GM19455 (cell line): ENCODE results near the gene ZMAT5.

Experiments used
- ATAC-seq: cut with Tn5 transposase; IDR thresholded peaks from one replicate; pipeline ENCODE4 v1.9.1; 2021; ENCODE audit not compliant: unreplicated experiment

Gene ZMAT5

DNA sequence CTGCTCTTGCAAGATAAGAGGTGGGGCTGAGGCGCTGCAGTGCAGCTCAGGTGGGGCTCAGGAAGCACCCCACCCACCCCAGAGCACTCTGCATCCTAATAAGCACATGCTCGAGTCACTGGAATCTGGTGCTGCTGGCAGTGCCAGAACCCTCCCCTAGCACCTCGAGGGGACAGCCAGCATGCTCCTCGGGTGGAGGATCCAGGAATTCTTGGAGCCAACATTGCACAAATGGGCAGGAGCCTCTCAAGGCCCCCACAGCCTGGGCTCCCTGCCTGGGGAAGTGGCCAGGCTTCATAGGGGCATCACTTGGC lies 74.5 kb downstream of the ZMAT5 start:
- ATAC-seq, result no peak

DNA sequence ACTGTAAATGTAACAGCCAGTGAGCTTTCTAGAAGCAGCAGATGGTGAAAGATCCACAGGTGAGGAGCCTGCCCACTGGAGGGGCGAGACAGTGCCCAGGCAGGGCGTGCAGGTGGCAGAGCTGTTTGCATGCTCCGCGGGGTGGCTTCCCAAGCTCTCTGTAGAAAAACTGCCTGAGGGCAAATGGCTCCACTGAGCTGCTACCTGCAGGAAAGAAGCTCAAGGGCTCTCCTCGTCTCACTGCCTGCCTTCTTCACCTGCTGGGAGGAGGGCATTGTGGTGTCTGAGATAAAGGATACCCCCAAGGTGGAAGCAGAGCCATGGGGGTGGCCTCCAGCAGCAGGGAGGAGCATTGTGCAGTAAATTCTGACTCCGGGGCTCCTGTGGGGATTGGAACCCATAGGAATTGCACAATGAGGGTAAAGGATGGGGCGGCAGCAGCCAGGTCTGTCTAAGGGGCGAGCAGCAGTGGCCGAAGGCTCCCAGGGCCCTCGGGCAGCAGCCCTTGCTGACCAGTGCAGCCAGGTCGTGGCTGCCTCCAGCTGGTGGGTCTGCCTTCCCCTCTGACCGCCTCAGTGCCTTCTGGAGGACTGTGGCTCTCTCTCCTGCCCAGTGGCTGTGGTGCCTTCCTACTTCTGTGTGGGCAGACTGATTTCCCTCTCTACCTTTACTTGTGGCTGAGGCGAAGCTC lies 75.0 kb downstream of the ZMAT5 start:
- no peak for ATAC-seq

DNA sequence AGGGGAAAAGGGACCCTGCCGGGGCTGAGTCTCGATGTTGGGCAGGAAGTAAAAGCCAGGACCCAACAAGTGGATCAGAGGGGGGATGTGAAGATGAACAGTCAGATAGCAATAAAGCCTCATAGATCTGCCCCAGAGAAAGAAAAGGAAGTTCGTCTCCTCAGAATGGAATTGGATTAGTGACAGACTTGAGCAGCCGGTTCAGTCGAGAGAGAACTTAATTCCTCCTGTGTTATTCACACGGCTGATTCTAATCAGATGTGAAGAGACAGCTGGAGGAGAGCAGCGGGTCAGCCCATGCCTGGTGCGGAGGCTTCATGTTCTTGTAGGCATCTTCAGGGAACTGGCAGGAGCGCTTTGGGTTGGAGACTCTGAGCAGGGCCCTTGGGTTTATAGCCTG lies 76.3 kb downstream of the ZMAT5 start:
- no peak for ATAC-seq

DNA sequence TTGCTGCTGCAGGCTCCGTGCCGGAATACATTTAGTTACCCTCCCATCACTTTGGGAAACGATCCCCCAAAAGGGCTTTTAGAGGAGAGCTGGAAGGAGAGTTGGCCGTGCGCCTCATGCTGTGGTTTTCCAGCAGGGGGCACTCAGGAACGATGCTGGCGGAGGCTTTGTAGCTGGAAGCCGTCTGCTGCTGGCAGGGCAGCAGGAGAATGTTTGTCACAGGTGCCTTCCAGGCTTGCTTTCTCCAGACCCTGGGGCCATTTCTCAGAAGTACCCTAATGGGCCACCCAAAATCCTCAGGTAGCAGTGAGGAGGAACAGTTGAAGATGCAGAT lies 77.0 kb downstream of the ZMAT5 start:
- ATAC-seq, result no peak

GRCh38 chr22:29689206-29689879 lies 77.5 kb downstream of the ZMAT5 start:
- no peak for ATAC-seq

DNA sequence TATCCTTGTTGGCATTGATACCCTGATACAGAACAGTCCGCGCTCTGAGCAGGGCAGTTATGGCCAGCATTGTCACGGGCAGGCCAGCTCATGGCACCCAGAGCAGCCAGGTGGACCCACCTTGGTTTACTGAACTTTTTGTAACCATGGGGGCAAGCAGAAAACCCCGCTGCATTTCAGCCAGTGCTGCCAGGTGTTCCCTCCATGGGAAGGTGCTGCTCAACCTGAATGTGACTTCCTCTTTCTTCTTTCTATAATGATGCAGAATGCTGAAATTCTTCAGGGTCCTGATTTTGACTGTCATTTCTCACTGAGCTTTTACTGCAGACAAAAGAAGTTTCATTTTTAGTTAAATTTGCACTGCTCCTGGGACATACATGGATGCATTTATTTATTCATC lies 82.6 kb downstream of the ZMAT5 start:
- no peak for ATAC-seq

GRCh38 chr22:29683536-29683935 lies 83.3 kb downstream of the ZMAT5 start:
- no peak for ATAC-seq
